HEK293 (cell line): ENCODE measurements around the gene NOL9.

Source experiments
- CTCF ChIA-PET: fragments of 350-600 bp; formaldehyde crosslinking; extraction: SDS; loops from one replicate; lab custom pipeline; 2021; ENCODE audit warnings: antibody characterized with exemption; lab: Yijun Ruan, JAX
- POLR2A ChIA-PET: fragments of 300-600 bp; formaldehyde crosslinking; extraction: SDS; loops from one replicate; lab custom pipeline; 2020; ENCODE audit warnings: antibody characterized with exemption, inconsistent platforms; lab: Yijun Ruan, JAX
- H3K27ac ChIP-seq: fragments of 200-500 bp; sonication (Bioruptor generic); 2 replicates; pipeline ENCODE4 v1.5.1; 2014; ENCODE audit warnings: low read depth, low read length, control low read depth, inconsistent platforms; ENCODE audit errors: extremely low read depth
- H3K36me3 ChIP-seq, 2 experiments: fragments of 200-500 bp in 1 of 2; sonication (Bioruptor generic) in 1 of 2; 1 replicate in 1 of 2; 2 replicates in 1 of 2; pipeline ENCODE4 v1.5.1; 2014 to 2017; ENCODE audit warnings: inconsistent platforms in 2 of 2, low read length in 2 of 2; ENCODE audit not compliant: control insufficient read depth in 2 of 2, insufficient read depth in 1 of 2
- H3K4me1 ChIP-seq: fragments of 200-500 bp; sonication (Bioruptor generic); 2 replicates; pipeline ENCODE4 v1.5.1; 2014; ENCODE audit warnings: mild to moderate bottlenecking, low read length, inconsistent platforms; ENCODE audit not compliant: control insufficient read depth, insufficient read depth
- H3K4me3 ChIP-seq: 2 replicates; pipeline ENCODE4 v1.5.1; 2011; ENCODE audit warnings: low read depth, mild to moderate bottlenecking, control low read depth, low read length, moderate library complexity
- H3K9me3 ChIP-seq: fragments of 200-500 bp; sonication (Bioruptor generic); 2 replicates; pipeline ENCODE4 v1.5.1; 2014; ENCODE audit warnings: low read depth, low read length, inconsistent platforms; ENCODE audit not compliant: control insufficient read depth, insufficient read depth
- FEZF1 ChIP-seq: fragments of 450-650 bp; formaldehyde crosslinking; IDR thresholded peaks from 2 replicates; pipeline ENCODE4 v1.5.1; 2016; ENCODE audit warnings: missing biosample characterization, missing genetic modification characterization
- GLI2 ChIP-seq: fragments of 450-650 bp; formaldehyde crosslinking; IDR thresholded peaks from 2 replicates; pipeline ENCODE4; 2017; ENCODE audit warnings: missing biosample characterization, missing genetic modification characterization, low read depth, borderline replicate concordance
- GLIS2 ChIP-seq: fragments of 450-650 bp; formaldehyde crosslinking; IDR thresholded peaks from 2 replicates; pipeline ENCODE4 v1.5.1; 2016; ENCODE audit warnings: missing biosample characterization, missing genetic modification characterization
- KLF16 ChIP-seq: fragments of 450-650 bp; formaldehyde crosslinking; IDR thresholded peaks from 2 replicates; pipeline ENCODE4 v1.5.1; 2017; ENCODE audit warnings: missing biosample characterization, missing genetic modification characterization
- MEIS1 ChIP-seq: sonication (generic); formaldehyde crosslinking; IDR thresholded peaks from 2 replicates; pipeline ENCODE4 v1.8.1; 2022; ENCODE audit warnings: missing genetic modification reagents, mild to moderate bottlenecking, borderline replicate concordance
- SCRT1 ChIP-seq: fragments of 450-650 bp; formaldehyde crosslinking; IDR thresholded peaks from 2 replicates; pipeline ENCODE4 v1.5.1; 2016; ENCODE audit warnings: missing biosample characterization, missing genetic modification characterization, borderline replicate concordance
- YY2 ChIP-seq: fragments of 450-650 bp; formaldehyde crosslinking; IDR thresholded peaks from 2 replicates; pipeline ENCODE4 v1.5.1; 2016; ENCODE audit warnings: missing biosample characterization, missing genetic modification characterization
- ZBTB7A ChIP-seq: fragments of 450-650 bp; formaldehyde crosslinking; IDR thresholded peaks from 2 replicates; pipeline ENCODE4 v1.5.1; 2016; ENCODE audit warnings: low read depth, missing biosample characterization, missing genetic modification characterization
- ZIC2 ChIP-seq: fragments of 450-650 bp; formaldehyde crosslinking; IDR thresholded peaks from 2 replicates; pipeline ENCODE4 v1.5.1; 2016; ENCODE audit warnings: missing biosample characterization, missing genetic modification characterization
- ZNF155 ChIP-seq: fragments of 450-650 bp; formaldehyde crosslinking; IDR thresholded peaks from 2 replicates; pipeline ENCODE4 v1.5.1; 2016; ENCODE audit warnings: missing biosample characterization, missing genetic modification characterization
- ZNF175 ChIP-seq: fragments of 450-650 bp; formaldehyde crosslinking; IDR thresholded peaks from 2 replicates; pipeline ENCODE4 v1.5.1; 2016; ENCODE audit warnings: missing biosample characterization, missing genetic modification characterization
- ZNF202 ChIP-seq: fragments of 450-650 bp; formaldehyde crosslinking; IDR thresholded peaks from 2 replicates; pipeline ENCODE4 v1.5.1; 2016; ENCODE audit warnings: missing biosample characterization, missing genetic modification characterization, borderline replicate concordance
- ZNF211 ChIP-seq: fragments of 450-650 bp; formaldehyde crosslinking; IDR thresholded peaks from 2 replicates; pipeline ENCODE4 v1.5.1; 2016; ENCODE audit warnings: low read depth, missing biosample characterization, missing genetic modification characterization
- ZNF416 ChIP-seq: fragments of 450-650 bp; formaldehyde crosslinking; IDR thresholded peaks from 2 replicates; pipeline ENCODE4 v1.5.1; 2016; ENCODE audit warnings: missing biosample characterization, missing genetic modification characterization
- ZNF555 ChIP-seq: fragments of 450-650 bp; formaldehyde crosslinking; conservative IDR thresholded peaks from 2 replicates; pipeline ENCODE4 v1.5.1; 2017; ENCODE audit warnings: missing biosample characterization, mild to moderate bottlenecking, missing genetic modification characterization, inconsistent platforms
- ZNF561 ChIP-seq: fragments of 450-650 bp; IDR thresholded peaks from 2 replicates; pipeline ENCODE4 v1.5.1; 2018; ENCODE audit warnings: missing biosample characterization, missing genetic modification characterization, borderline replicate concordance
- ZNF596 ChIP-seq: fragments of 450-650 bp; IDR thresholded peaks from 2 replicates; pipeline ENCODE4 v1.5.0; 2018; ENCODE audit warnings: missing biosample characterization, mild to moderate bottlenecking, missing genetic modification characterization, moderate library complexity
- ZNF785 ChIP-seq: fragments of 450-650 bp; formaldehyde crosslinking; IDR thresholded peaks from 2 replicates; pipeline ENCODE4 v1.5.1; 2016; ENCODE audit warnings: missing biosample characterization, missing genetic modification characterization
- ZSCAN23 ChIP-seq: fragments of 450-650 bp; formaldehyde crosslinking; IDR thresholded peaks from 2 replicates; pipeline ENCODE4 v1.5.1; 2016; ENCODE audit warnings: missing biosample characterization, missing genetic modification characterization
- TF ChIP-seq, protein P1 (sequence below): fragments of 450-650 bp; formaldehyde crosslinking; IDR thresholded peaks from 2 replicates; pipeline ENCODE4 v1.5.1; 2016; ENCODE audit warnings: missing biosample characterization, missing genetic modification characterization
- TF ChIP-seq, protein P2 (sequence below): fragments of 450-650 bp; IDR thresholded peaks from 2 replicates; pipeline ENCODE4 v1.5.1; 2018; ENCODE audit warnings: missing biosample characterization, mild to moderate bottlenecking, missing genetic modification characterization
- TF ChIP-seq, protein P3 (sequence below): fragments of 450-650 bp; formaldehyde crosslinking; IDR thresholded peaks from 2 replicates; pipeline ENCODE4 v1.5.1; 2016; ENCODE audit warnings: missing biosample characterization, missing genetic modification characterization
- TF ChIP-seq, protein P4 (sequence below): fragments of 450-650 bp; formaldehyde crosslinking; IDR thresholded peaks from 2 replicates; pipeline ENCODE4 v1.5.1; 2016; ENCODE audit warnings: missing biosample characterization, missing genetic modification characterization
- TF ChIP-seq, protein P5 (sequence below): fragments of 450-650 bp; formaldehyde crosslinking; IDR thresholded peaks from 2 replicates; pipeline ENCODE4 v1.5.1; 2017; ENCODE audit warnings: missing biosample characterization, missing genetic modification characterization
- TF ChIP-seq, protein P6 (sequence below): fragments of 450-650 bp; formaldehyde crosslinking; IDR thresholded peaks from 2 replicates; pipeline ENCODE4 v1.5.1; 2016; ENCODE audit warnings: missing biosample characterization, missing genetic modification characterization, low read depth
- TF ChIP-seq, protein P7 (sequence below): fragments of 450-650 bp; formaldehyde crosslinking; IDR thresholded peaks from 2 replicates; pipeline ENCODE4 v1.5.1; 2017; ENCODE audit warnings: missing biosample characterization, missing genetic modification characterization

Gene NOL9

DNA sequence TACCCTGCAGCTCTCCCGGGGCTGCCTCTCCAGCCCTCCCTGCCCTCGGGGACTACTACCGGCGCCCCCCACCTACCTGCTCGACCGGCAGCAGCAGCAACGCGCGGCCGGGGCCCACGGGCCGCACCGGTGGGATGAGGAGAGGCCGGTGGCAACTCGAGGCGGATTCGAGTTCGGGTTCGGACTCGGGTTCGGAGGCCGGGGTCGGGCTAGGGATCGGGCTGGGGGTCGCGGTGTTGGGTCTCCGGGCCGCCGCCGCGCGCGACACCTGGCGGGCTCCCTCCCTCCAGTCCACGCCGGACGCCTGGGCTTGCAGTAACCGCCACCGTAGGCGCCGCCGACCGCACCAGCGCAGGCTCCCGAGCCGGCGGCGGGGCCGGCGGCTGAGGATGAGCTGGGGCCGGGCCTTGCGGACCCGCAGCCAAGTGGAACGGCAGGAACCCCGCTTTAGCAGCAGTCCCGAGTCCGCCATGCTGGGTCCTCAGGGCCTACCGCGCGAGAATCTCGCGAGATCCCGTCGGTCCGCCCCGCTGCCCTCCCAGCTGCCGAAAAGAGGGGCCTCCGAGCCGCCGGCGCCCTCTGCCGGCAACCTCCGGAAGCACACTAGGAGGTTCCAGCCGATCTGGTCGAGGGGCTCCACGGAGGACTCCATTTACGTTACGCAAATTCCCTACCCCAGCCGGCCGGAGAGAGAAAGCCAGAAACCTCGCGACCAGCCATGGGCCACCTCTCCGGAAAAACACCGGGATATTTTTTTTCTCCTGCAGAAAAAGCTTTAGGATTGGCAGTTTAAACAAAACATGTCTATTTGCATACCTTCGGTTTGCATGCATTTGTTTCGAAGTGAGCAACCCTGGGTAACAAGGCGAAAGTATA lies at the start of gene NOL9:
NOL9 (minus strand) TSS at position 483 of the 876 bp plus-strand sequence; CDS start at position 472, 11 bp downstream.
- peaks cover 3 to 24% of the 10 kb centered on the region in 2 experiments; a peak in 2 of 3 replicates for H3K36me3 ChIP-seq
- H3K4me3 ChIP-seq = peak within 1 kb of the TSS; percentile 100
- peak within 1 kb of the TSS; percentile 60 for H3K27ac ChIP-seq
- ChIA-PET CTCF (interaction anchor here (0.6 to 1.9 kb wide), 38 partner anchors 8 to 1240 kb away, joined by 3 to 10 read pairs (median 4); partner anchors contain the start of genes KLHL21 and ZBTB48), POLR2A (interaction anchor here (0.7 to 3.9 kb wide), 4 partner anchors 26 to 64 kb away, joined by 3 to 24 read pairs (median 4); partner anchors contain the start of genes KLHL21 and ZBTB48)
- H3K9me3 ChIP-seq = no peaks in the 10 kb centered on the region
- H3K4me1 ChIP-seq = no peaks in the 10 kb centered on the region
- TF ChIP-seq ZNF596 (tag by site-specific recombination) (no peak), ZNF785 (tag by site-specific recombination) (no peak), ZNF555 (no peak), ZNF175 (tag by site-specific recombination) (no peak), ZNF211 (no peak), ZNF561 (tag by site-specific recombination) (peak; percentile 95), ZNF202 (no peak), ZIC2 (peak; percentile 20; the same call in 1 of the 2 replicates), FEZF1 (tag by site-specific recombination) (0 out of 2 replicates have a peak, but pooled peaks have one; percentile 13), ZNF416 (tag by site-specific recombination) (no peak), GLI2 (tag by site-specific recombination) (no peak), MEIS1 (no peak), ZBTB7A (tag by site-specific recombination) (no peak), GLIS2 (tag by site-specific recombination) (peak; percentile 50), SCRT1 (no peak), ZNF155 (tag by site-specific recombination) (no peak), ZSCAN23 (tag by site-specific recombination) (no peak), YY2 (tag by site-specific recombination) (peak; percentile 97), KLF16 (peak; percentile 95)
- TF ChIP-seq, protein P1, sequence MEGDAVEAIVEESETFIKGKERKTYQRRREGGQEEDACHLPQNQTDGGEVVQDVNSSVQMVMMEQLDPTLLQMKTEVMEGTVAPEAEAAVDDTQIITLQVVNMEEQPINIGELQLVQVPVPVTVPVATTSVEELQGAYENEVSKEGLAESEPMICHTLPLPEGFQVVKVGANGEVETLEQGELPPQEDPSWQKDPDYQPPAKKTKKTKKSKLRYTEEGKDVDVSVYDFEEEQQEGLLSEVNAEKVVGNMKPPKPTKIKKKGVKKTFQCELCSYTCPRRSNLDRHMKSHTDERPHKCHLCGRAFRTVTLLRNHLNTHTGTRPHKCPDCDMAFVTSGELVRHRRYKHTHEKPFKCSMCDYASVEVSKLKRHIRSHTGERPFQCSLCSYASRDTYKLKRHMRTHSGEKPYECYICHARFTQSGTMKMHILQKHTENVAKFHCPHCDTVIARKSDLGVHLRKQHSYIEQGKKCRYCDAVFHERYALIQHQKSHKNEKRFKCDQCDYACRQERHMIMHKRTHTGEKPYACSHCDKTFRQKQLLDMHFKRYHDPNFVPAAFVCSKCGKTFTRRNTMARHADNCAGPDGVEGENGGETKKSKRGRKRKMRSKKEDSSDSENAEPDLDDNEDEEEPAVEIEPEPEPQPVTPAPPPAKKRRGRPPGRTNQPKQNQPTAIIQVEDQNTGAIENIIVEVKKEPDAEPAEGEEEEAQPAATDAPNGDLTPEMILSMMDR (tag by site-specific recombination) = peak; percentile 93
- TF ChIP-seq, protein P2, sequence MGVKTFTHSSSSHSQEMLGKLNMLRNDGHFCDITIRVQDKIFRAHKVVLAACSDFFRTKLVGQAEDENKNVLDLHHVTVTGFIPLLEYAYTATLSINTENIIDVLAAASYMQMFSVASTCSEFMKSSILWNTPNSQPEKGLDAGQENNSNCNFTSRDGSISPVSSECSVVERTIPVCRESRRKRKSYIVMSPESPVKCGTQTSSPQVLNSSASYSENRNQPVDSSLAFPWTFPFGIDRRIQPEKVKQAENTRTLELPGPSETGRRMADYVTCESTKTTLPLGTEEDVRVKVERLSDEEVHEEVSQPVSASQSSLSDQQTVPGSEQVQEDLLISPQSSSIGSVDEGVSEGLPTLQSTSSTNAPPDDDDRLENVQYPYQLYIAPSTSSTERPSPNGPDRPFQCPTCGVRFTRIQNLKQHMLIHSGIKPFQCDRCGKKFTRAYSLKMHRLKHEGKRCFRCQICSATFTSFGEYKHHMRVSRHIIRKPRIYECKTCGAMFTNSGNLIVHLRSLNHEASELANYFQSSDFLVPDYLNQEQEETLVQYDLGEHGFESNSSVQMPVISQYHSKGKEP = peak; percentile 70; the same call in 1 of the 2 replicates
- TF ChIP-seq, protein P3, sequence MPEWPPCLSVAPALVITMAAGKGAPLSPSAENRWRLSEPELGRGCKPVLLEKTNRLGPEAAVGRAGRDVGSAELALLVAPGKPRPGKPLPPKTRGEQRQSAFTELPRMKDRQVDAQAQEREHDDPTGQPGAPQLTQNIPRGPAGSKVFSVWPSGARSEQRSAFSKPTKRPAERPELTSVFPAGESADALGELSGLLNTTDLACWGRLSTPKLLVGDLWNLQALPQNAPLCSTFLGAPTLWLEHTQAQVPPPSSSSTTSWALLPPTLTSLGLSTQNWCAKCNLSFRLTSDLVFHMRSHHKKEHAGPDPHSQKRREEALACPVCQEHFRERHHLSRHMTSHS (tag by site-specific recombination) = no peak
- TF ChIP-seq, protein P4, sequence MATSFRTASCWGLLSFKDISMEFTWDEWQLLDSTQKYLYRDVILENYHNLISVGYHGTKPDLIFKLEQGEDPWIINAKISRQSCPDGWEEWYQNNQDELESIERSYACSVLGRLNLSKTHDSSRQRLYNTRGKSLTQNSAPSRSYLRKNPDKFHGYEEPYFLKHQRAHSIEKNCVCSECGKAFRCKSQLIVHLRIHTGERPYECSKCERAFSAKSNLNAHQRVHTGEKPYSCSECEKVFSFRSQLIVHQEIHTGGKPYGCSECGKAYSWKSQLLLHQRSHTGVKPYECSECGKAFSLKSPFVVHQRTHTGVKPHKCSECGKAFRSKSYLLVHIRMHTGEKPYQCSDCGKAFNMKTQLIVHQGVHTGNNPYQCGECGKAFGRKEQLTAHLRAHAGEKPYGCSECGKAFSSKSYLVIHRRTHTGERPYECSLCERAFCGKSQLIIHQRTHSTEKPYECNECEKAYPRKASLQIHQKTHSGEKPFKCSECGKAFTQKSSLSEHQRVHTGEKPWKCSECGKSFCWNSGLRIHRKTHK = no peak
- TF ChIP-seq, protein P5, sequence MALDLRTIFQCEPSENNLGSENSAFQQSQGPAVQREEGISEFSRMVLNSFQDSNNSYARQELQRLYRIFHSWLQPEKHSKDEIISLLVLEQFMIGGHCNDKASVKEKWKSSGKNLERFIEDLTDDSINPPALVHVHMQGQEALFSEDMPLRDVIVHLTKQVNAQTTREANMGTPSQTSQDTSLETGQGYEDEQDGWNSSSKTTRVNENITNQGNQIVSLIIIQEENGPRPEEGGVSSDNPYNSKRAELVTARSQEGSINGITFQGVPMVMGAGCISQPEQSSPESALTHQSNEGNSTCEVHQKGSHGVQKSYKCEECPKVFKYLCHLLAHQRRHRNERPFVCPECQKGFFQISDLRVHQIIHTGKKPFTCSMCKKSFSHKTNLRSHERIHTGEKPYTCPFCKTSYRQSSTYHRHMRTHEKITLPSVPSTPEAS (tag by site-specific recombination) = no peak
- TF ChIP-seq, protein P6, sequence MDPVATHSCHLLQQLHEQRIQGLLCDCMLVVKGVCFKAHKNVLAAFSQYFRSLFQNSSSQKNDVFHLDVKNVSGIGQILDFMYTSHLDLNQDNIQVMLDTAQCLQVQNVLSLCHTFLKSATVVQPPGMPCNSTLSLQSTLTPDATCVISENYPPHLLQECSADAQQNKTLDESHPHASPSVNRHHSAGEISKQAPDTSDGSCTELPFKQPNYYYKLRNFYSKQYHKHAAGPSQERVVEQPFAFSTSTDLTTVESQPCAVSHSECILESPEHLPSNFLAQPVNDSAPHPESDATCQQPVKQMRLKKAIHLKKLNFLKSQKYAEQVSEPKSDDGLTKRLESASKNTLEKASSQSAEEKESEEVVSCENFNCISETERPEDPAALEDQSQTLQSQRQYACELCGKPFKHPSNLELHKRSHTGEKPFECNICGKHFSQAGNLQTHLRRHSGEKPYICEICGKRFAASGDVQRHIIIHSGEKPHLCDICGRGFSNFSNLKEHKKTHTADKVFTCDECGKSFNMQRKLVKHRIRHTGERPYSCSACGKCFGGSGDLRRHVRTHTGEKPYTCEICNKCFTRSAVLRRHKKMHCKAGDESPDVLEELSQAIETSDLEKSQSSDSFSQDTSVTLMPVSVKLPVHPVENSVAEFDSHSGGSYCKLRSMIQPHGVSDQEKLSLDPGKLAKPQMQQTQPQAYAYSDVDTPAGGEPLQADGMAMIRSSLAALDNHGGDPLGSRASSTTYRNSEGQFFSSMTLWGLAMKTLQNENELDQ (tag by site-specific recombination) = no peak
- TF ChIP-seq, protein P7, sequence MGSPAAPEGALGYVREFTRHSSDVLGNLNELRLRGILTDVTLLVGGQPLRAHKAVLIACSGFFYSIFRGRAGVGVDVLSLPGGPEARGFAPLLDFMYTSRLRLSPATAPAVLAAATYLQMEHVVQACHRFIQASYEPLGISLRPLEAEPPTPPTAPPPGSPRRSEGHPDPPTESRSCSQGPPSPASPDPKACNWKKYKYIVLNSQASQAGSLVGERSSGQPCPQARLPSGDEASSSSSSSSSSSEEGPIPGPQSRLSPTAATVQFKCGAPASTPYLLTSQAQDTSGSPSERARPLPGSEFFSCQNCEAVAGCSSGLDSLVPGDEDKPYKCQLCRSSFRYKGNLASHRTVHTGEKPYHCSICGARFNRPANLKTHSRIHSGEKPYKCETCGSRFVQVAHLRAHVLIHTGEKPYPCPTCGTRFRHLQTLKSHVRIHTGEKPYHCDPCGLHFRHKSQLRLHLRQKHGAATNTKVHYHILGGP (tag by site-specific recombination) = no peak
